Measurements from ENCODE around the gene LRRC75B. TPM values are rescaled to one million over a fixed set of nuclear protein-coding genes. Genes with fewer than 3 reads are reported as not detected.
"Not testable (repeated sequence)": the region's sequence is repeated elsewhere in the genome, so short reads cannot be mapped to it uniquely, and the experiment has no call there.

Gene LRRC75B
- total RNA-seq, 1 experiment from 2014 or later, result 14.5 TPM

DNA sequence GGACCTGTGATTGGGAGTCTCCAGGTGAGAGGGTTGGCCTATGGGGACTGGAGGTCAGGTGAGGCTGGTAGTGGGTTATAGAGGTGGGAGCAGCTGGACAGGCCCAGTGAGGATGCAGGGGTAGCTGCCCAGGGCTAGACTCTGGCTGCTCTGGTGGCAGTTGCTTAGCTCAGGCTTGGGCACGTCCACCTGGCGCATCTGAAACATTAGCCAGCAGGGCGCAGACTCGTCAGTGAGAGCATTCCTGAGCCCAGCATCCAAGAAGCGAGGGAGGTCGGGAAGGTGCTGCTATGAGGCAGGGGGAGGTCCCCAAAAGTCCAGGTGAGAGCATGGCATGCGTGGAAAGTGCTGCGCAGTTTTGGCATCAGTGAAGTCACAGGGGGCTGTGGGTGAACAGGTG lies 6.6 kb upstream of the LRRC75B start:
- no peak for DNase-seq
- peak overlapping the region; percentile 13 for H3K27ac Mint-ChIP-seq (ENCODE audit: unreplicated experiment)
- TF ChIP-seq, protein P1, sequence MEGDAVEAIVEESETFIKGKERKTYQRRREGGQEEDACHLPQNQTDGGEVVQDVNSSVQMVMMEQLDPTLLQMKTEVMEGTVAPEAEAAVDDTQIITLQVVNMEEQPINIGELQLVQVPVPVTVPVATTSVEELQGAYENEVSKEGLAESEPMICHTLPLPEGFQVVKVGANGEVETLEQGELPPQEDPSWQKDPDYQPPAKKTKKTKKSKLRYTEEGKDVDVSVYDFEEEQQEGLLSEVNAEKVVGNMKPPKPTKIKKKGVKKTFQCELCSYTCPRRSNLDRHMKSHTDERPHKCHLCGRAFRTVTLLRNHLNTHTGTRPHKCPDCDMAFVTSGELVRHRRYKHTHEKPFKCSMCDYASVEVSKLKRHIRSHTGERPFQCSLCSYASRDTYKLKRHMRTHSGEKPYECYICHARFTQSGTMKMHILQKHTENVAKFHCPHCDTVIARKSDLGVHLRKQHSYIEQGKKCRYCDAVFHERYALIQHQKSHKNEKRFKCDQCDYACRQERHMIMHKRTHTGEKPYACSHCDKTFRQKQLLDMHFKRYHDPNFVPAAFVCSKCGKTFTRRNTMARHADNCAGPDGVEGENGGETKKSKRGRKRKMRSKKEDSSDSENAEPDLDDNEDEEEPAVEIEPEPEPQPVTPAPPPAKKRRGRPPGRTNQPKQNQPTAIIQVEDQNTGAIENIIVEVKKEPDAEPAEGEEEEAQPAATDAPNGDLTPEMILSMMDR (IDR thresholded peaks at IDR 0.05; ENCODE audit: unreplicated experiment), result no peak
- H3K36me3 Mint-ChIP-seq (ENCODE audit: insufficient read depth, unreplicated experiment), result peaks cover 14% of the 10 kb centered on the region
- H3K4me1 Mint-ChIP-seq (ENCODE audit: low read depth, unreplicated experiment), result peaks cover 60% of the 10 kb centered on the region
- no peaks in the 10 kb centered on the region for H3K9me3 Mint-ChIP-seq (ENCODE audit: low read depth, unreplicated experiment)
- no peaks in the 10 kb centered on the region for H3K27me3 Mint-ChIP-seq (ENCODE audit: unreplicated experiment)
- CTCF ChIA-PET, result interaction anchor here (0.7 kb wide), 1 partner anchor 158 kb away, joined by 4 read pairs; no protein-coding TSS in a partner anchor
- H3K4me3 Mint-ChIP-seq (ENCODE audit: low read depth, unreplicated experiment), result no peak overlapping the region
- intact Hi-C loops (cut with micrococcal nuclease; ENCODE audit: unreplicated experiment), result no loop called here
- BruUV-seq (replicated peaks), result no TSS peak

- DNase-seq; intact Hi-C loops (cut with micrococcal nuclease; ENCODE audit: unreplicated experiment); H3K4me3 Mint-ChIP-seq (ENCODE audit: low read depth, unreplicated experiment); H3K27ac Mint-ChIP-seq (ENCODE audit: unreplicated experiment); BruUV-seq (replicated peaks); H3K9me3 Mint-ChIP-seq (ENCODE audit: low read depth, unreplicated experiment); H3K27me3 Mint-ChIP-seq (ENCODE audit: unreplicated experiment): not testable (repeated sequence)
- Mint-ChIP-seq H3K36me3 (ENCODE audit: insufficient read depth, unreplicated experiment) (peaks cover 23% of the 10 kb centered on the region), H3K4me1 (ENCODE audit: low read depth, unreplicated experiment) (peaks cover 51% of the 10 kb centered on the region)
- CTCF ChIA-PET, result interaction anchor here (0.6 to 0.9 kb wide), 2 partner anchors 13 to 103 kb away, joined by 3 read pairs; no protein-coding TSS in a partner anchor
These were observed 4.2 kb upstream of the LRRC75B start for GRCh38 chr22:24597076-24597475.

DNA sequence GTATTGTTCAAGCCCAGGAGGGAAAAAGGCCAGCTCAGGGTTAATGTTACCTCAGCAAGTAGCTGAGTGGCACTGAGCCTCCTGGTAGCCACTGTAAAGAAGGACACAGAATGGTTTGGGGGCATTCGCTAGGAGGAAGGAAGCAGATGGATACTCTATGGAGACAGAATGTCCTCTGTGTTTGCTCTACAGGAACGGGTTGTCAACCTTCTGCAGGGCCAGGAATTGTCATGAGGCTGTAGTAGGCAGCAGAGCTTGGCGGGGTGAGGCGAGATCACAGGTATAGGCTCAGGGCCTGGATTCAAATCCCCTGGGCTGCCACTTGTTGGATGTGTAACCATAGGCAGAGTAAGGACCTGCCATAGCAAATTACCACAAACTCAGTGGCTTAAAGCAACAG lies 3.0 kb upstream of the LRRC75B start:
- CTCF ChIA-PET, result no interaction called here
- Mint-ChIP-seq H3K4me3 (ENCODE audit: low read depth, unreplicated experiment) (no peak overlapping the region), H3K9me3 (ENCODE audit: low read depth, unreplicated experiment) (no peaks in the 10 kb centered on the region), H3K36me3 (ENCODE audit: insufficient read depth, unreplicated experiment) (peaks cover 31% of the 10 kb centered on the region), H3K27me3 (ENCODE audit: unreplicated experiment) (no peaks in the 10 kb centered on the region), H3K4me1 (ENCODE audit: low read depth, unreplicated experiment) (peaks cover 42% of the 10 kb centered on the region), H3K27ac (ENCODE audit: unreplicated experiment) (no peak overlapping the region)
- TF ChIP-seq, protein P1 (IDR thresholded peaks at IDR 0.05; ENCODE audit: unreplicated experiment), result no peak
- no TSS peak for BruUV-seq (replicated peaks)
- intact Hi-C loops (cut with micrococcal nuclease; ENCODE audit: unreplicated experiment), result no loop called here
- DNase-seq, result no peak

DNA sequence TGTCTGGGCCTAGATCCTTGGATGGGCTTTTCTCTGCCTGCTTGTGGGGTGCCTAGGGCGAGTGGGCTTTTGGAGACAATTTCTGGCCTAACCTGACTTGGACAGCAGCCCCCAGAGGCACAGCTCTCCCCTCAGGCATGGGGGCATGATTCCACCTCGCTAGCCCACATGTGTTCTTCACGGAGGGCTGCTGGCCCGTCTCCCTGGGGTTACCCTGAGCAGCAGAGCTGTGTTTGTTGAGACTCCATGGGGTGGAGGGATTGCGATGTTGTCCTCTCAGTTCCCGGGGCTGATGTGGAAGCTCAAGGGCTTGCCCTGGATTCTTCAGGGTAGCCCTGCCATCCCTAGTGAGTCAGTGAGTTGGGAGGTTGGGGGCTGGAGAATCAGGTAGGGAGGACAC lies 2.4 kb upstream of the LRRC75B start:
- H3K4me1 Mint-ChIP-seq (ENCODE audit: low read depth, unreplicated experiment), result peaks cover 48% of the 10 kb centered on the region
- H3K27me3 Mint-ChIP-seq (ENCODE audit: unreplicated experiment), result no peaks in the 10 kb centered on the region
- TF ChIP-seq, protein P1 (IDR thresholded peaks at IDR 0.05; ENCODE audit: unreplicated experiment), result no peak
- no peak overlapping the region for H3K4me3 Mint-ChIP-seq (ENCODE audit: low read depth, unreplicated experiment)
- peaks cover 31% of the 10 kb centered on the region for H3K36me3 Mint-ChIP-seq (ENCODE audit: insufficient read depth, unreplicated experiment)
- H3K27ac Mint-ChIP-seq (ENCODE audit: unreplicated experiment), result no peak overlapping the region
- no peak for DNase-seq
- CTCF ChIA-PET, result no interaction called here
- H3K9me3 Mint-ChIP-seq (ENCODE audit: low read depth, unreplicated experiment), result no peaks in the 10 kb centered on the region
- intact Hi-C loops (cut with micrococcal nuclease; ENCODE audit: unreplicated experiment), result no loop called here
- no TSS peak for BruUV-seq (replicated peaks)

DNA sequence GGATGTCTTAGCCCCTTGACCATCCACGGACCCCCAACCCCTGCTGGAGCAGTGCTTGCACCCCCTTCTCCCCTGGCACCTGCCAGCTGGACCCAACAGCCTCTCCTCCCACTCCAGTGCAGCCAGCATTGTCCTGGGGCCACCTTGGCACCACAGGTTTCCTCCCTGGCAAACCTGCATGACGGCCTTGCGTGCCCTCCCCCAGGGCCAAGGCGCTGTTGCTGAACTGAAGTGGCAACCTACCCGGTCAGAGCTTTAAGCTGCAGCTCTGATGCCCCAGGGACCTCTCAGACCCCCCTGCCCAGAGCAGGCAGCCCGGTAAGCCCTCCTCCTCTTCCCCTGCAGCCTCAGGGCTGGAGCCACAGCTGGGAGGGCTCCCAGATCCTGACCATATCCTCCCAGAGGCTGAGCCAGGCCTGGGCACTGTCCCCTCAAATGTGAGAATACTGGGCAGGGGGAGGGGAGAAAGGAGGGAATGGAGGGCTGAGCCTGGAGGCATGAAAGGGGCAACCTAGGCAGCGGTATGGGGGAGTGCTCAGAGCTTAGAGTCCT lies 1.8 kb upstream of the LRRC75B start:
- Mint-ChIP-seq H3K4me1 (ENCODE audit: low read depth, unreplicated experiment) (peaks cover 51% of the 10 kb centered on the region), H3K27me3 (ENCODE audit: unreplicated experiment) (no peaks in the 10 kb centered on the region), H3K27ac (ENCODE audit: unreplicated experiment) (peak overlapping the region; percentile 32), H3K4me3 (ENCODE audit: low read depth, unreplicated experiment) (no peak overlapping the region), H3K36me3 (ENCODE audit: insufficient read depth, unreplicated experiment) (peaks cover 31% of the 10 kb centered on the region), H3K9me3 (ENCODE audit: low read depth, unreplicated experiment) (no peaks in the 10 kb centered on the region)
- TF ChIP-seq, protein P1 (IDR thresholded peaks at IDR 0.05; ENCODE audit: unreplicated experiment), result no peak
- CTCF ChIA-PET, result no interaction called here
- BruUV-seq (replicated peaks), result no TSS peak
- intact Hi-C loops (cut with micrococcal nuclease; ENCODE audit: unreplicated experiment), result no loop called here
- peak; percentile 60 for DNase-seq

All from Calu3 (cell line).